ENCODE measurements around the gene INAVA. TPM values are rescaled to one million over a fixed set of nuclear protein-coding genes. Genes with fewer than 3 reads are reported as not detected.

Gene INAVA
- total RNA-seq, 1 donor from 2014 or later: 2.4 TPM

- TF ChIP-seq, protein P1, sequence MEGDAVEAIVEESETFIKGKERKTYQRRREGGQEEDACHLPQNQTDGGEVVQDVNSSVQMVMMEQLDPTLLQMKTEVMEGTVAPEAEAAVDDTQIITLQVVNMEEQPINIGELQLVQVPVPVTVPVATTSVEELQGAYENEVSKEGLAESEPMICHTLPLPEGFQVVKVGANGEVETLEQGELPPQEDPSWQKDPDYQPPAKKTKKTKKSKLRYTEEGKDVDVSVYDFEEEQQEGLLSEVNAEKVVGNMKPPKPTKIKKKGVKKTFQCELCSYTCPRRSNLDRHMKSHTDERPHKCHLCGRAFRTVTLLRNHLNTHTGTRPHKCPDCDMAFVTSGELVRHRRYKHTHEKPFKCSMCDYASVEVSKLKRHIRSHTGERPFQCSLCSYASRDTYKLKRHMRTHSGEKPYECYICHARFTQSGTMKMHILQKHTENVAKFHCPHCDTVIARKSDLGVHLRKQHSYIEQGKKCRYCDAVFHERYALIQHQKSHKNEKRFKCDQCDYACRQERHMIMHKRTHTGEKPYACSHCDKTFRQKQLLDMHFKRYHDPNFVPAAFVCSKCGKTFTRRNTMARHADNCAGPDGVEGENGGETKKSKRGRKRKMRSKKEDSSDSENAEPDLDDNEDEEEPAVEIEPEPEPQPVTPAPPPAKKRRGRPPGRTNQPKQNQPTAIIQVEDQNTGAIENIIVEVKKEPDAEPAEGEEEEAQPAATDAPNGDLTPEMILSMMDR (IDR thresholded peaks at IDR 0.05; ENCODE audit: partially characterized antibody, unreplicated experiment): peak; percentile 29
- no peaks in the 10 kb centered on the region for H3K9me3 Mint-ChIP-seq (ENCODE audit: unreplicated experiment)
These were observed 21.5 kb downstream of the INAVA start for GRCh38 chr1:200916152-200916551.

GRCh38 chr1:200916681-200917080, 22.0 kb downstream of the INAVA start:
- peaks cover 2% of the 10 kb centered on the region for H3K4me1 Mint-ChIP-seq (ENCODE audit: low read depth, unreplicated experiment)
- no peak overlapping the region for H3K27ac Mint-ChIP-seq (ENCODE audit: unreplicated experiment)
- DNase-seq: no peak
- peaks cover 3% of the 10 kb centered on the region for H3K27me3 Mint-ChIP-seq (ENCODE audit: unreplicated experiment)
- H3K9me3 Mint-ChIP-seq (ENCODE audit: unreplicated experiment): no peaks in the 10 kb centered on the region
- no peaks in the 10 kb centered on the region for H3K36me3 Mint-ChIP-seq (ENCODE audit: unreplicated experiment)
- TF ChIP-seq, protein P1 (IDR thresholded peaks at IDR 0.05; ENCODE audit: partially characterized antibody, unreplicated experiment): no peak
- no peak overlapping the region for H3K4me3 Mint-ChIP-seq (ENCODE audit: unreplicated experiment)

More at GRCh38 chr1:200916152-200916551, 21.5 kb downstream of the INAVA start:
- Mint-ChIP-seq H3K27me3 (ENCODE audit: unreplicated experiment) (peaks cover 3% of the 10 kb centered on the region), H3K4me3 (ENCODE audit: unreplicated experiment) (no peak overlapping the region), H3K36me3 (ENCODE audit: unreplicated experiment) (no peaks in the 10 kb centered on the region), H3K27ac (ENCODE audit: unreplicated experiment) (no peak overlapping the region), H3K4me1 (ENCODE audit: low read depth, unreplicated experiment) (peaks cover 2% of the 10 kb centered on the region)
- no peak for DNase-seq

GRCh38 chr1:200917291-200917817, 22.7 kb downstream of the INAVA start:
- H3K27ac Mint-ChIP-seq (ENCODE audit: unreplicated experiment): no peak overlapping the region

GRCh38 chr1:200918006-200918405, 23.3 kb downstream of the INAVA start:
- TF ChIP-seq, protein P1 (IDR thresholded peaks at IDR 0.05; ENCODE audit: partially characterized antibody, unreplicated experiment): no peak
- Mint-ChIP-seq H3K36me3 (ENCODE audit: unreplicated experiment) (no peaks in the 10 kb centered on the region), H3K27ac (ENCODE audit: unreplicated experiment) (no peak overlapping the region), H3K4me3 (ENCODE audit: unreplicated experiment) (no peak overlapping the region), H3K9me3 (ENCODE audit: unreplicated experiment) (no peaks in the 10 kb centered on the region), H3K27me3 (ENCODE audit: unreplicated experiment) (peaks cover 3% of the 10 kb centered on the region), H3K4me1 (ENCODE audit: low read depth, unreplicated experiment) (peaks cover 2% of the 10 kb centered on the region)
- no peak for DNase-seq

More at GRCh38 chr1:200917291-200917817, 22.7 kb downstream of the INAVA start:
- no peak for DNase-seq
- Mint-ChIP-seq H3K27me3 (ENCODE audit: unreplicated experiment) (peaks cover 3% of the 10 kb centered on the region), H3K9me3 (ENCODE audit: unreplicated experiment) (no peaks in the 10 kb centered on the region), H3K4me1 (ENCODE audit: low read depth, unreplicated experiment) (peaks cover 2% of the 10 kb centered on the region), H3K4me3 (ENCODE audit: unreplicated experiment) (no peak overlapping the region), H3K36me3 (ENCODE audit: unreplicated experiment) (no peaks in the 10 kb centered on the region)
- TF ChIP-seq, protein P1 (IDR thresholded peaks at IDR 0.05; ENCODE audit: partially characterized antibody, unreplicated experiment): no peak

- no peak overlapping the region for H3K4me3 Mint-ChIP-seq (ENCODE audit: unreplicated experiment)
- H3K27me3 Mint-ChIP-seq (ENCODE audit: unreplicated experiment): peaks cover 3% of the 10 kb centered on the region
- no peaks in the 10 kb centered on the region for H3K4me1 Mint-ChIP-seq (ENCODE audit: low read depth, unreplicated experiment)
- DNase-seq: no peak
- H3K9me3 Mint-ChIP-seq (ENCODE audit: unreplicated experiment): no peaks in the 10 kb centered on the region
- H3K27ac Mint-ChIP-seq (ENCODE audit: unreplicated experiment): no peak overlapping the region
- H3K36me3 Mint-ChIP-seq (ENCODE audit: unreplicated experiment): no peaks in the 10 kb centered on the region
- TF ChIP-seq, protein P1 (IDR thresholded peaks at IDR 0.05; ENCODE audit: partially characterized antibody, unreplicated experiment): no peak
These were observed 24.7 kb downstream of the INAVA start for GRCh38 chr1:200919386-200919785.
